ENCODE results near the gene CA5B. TPM values are rescaled to one million over a fixed set of nuclear protein-coding genes. Genes with fewer than 3 reads are reported as not detected.
"Not testable (repeated sequence)": the region's sequence is repeated elsewhere in the genome, so short reads cannot be mapped to it uniquely, and the experiment has no call there.

CA5B gene
- total and polyA plus RNA-seq, 8 donors, result 1.9 to 7.9 (median 4.9) TPM

- Histone ChIP-seq H3K36me3 (no peaks in the 10 kb centered on the region), H3K9me3 (no peaks in the 10 kb centered on the region), H3K4me1 (no peaks in the 10 kb centered on the region), H3K27me3 (no peaks in the 10 kb centered on the region), H3K4me3 (no peak overlapping the region), H3K27ac (no peak overlapping the region)
- ATAC-seq, result no peak
- no peak for TF ChIP-seq CTCF (IDR thresholded peaks at IDR 0.05)
- 71 to 82% methylated on average over 4 of the region's 4 CpGs for WGBS, 2 donors
- intact Hi-C loops (cut with DNase I), result no loop called here
- FAIRE-seq, result no peak
- no peak for DNase-seq
Measured at GRCh38 chrX:15758140-15758539, 20.1 kb downstream of the CA5B start.

- H3K27ac ChIP-seq; H3K9me3 ChIP-seq; FAIRE-seq; intact Hi-C loops (cut with DNase I); H3K36me3 ChIP-seq; ATAC-seq; H3K4me3 ChIP-seq; DNase-seq; H3K4me1 ChIP-seq; H3K27me3 ChIP-seq: not testable (repeated sequence)
- 86 to 92% methylated on average over 6 of the region's 6 CpGs for WGBS, 2 donors
Measured at GRCh38 chrX:15759886-15760285, 21.8 kb downstream of the CA5B start.

GRCh38 chrX:15761564-15762191, 23.6 kb downstream of the CA5B start:
- no peak for FAIRE-seq
- intact Hi-C loops (cut with DNase I), result no loop called here

GRCh38 chrX:15769300-15769954, 31.4 kb downstream of the CA5B start:
- intact Hi-C loops (cut with DNase I), result no loop called here
- DNase-seq, result no peak
- Histone ChIP-seq H3K27me3 (no peaks in the 10 kb centered on the region), H3K36me3 (no peaks in the 10 kb centered on the region), H3K9me3 (no peaks in the 10 kb centered on the region), H3K4me3 (no peak overlapping the region), H3K4me1 (no peaks in the 10 kb centered on the region), H3K27ac (no peak overlapping the region)
- no peak for TF ChIP-seq CTCF (IDR thresholded peaks at IDR 0.05)
- no peak for ATAC-seq
- 85 to 91% methylated on average over 4 of the region's 4 CpGs for WGBS, 2 donors
- no peak for FAIRE-seq

More at GRCh38 chrX:15761564-15762191, 23.6 kb downstream of the CA5B start:
- Histone ChIP-seq H3K36me3 (no peaks in the 10 kb centered on the region), H3K27ac (no peak overlapping the region), H3K9me3 (no peaks in the 10 kb centered on the region), H3K27me3 (no peaks in the 10 kb centered on the region), H3K4me1 (no peaks in the 10 kb centered on the region), H3K4me3 (no peak overlapping the region)
- WGBS, 2 donors, result 76 to 85% methylated on average over 8 of the region's 8 CpGs
- peak in 3 of 4 donors; percentile 35 to 49 (median 45) for TF ChIP-seq CTCF (IDR thresholded peaks at IDR 0.05)
- ATAC-seq (peak in 2 of 4 donors; percentile 60 to 72), DNase-seq (no peak)

GRCh38 chrX:15781961-15782699, 44.1 kb downstream of the CA5B start:
- no peak for FAIRE-seq
- intact Hi-C loops (cut with DNase I), result no loop called here
- H3K4me3 ChIP-seq, result no peak overlapping the region
- no peak for ATAC-seq
- no peaks in the 10 kb centered on the region for H3K9me3 ChIP-seq
- no peak for DNase-seq
- peaks cover 0 to 16% (median 0%) of the 10 kb centered on the region in 3 donors for H3K36me3 ChIP-seq
- no peak overlapping the region for H3K27ac ChIP-seq
- H3K4me1 ChIP-seq, result no peaks in the 10 kb centered on the region
- WGBS, 2 donors, result 79 to 94% methylated on average over 13 of the region's 13 CpGs
- no peaks in the 10 kb centered on the region for H3K27me3 ChIP-seq
- no peak for TF ChIP-seq CTCF (IDR thresholded peaks at IDR 0.05)
